Measurements from ENCODE around the gene RNF212. TPM values are rescaled to one million over a fixed set of nuclear protein-coding genes. Genes with fewer than 3 reads are reported as not detected.

RNF212 gene
- total RNA-seq, 2 experiments from 2014 or later: 0.88 to 1.0 TPM

GRCh38 chr4:1033840-1034551 lies 79.4 kb downstream of the RNF212 start:
- no peak overlapping the region for H3K27ac Mint-ChIP-seq
- no peaks in the 10 kb centered on the region for H3K9me3 Mint-ChIP-seq
- H3K4me1 Mint-ChIP-seq: no peaks in the 10 kb centered on the region
- DNase-seq: no peak
- no peaks in the 10 kb centered on the region for H3K27me3 Mint-ChIP-seq
- no peak overlapping the region for H3K4me3 Mint-ChIP-seq
- no peaks in the 10 kb centered on the region for H3K36me3 Mint-ChIP-seq (ENCODE audit: low read depth)
- ChIA-PET POLR2A (no interaction called here), CTCF (no interaction called here)

GRCh38 chr4:1032861-1033260 lies 80.5 kb downstream of the RNF212 start:
- no peak for DNase-seq
- Mint-ChIP-seq H3K27ac (no peak overlapping the region), H3K27me3 (no peaks in the 10 kb centered on the region), H3K9me3 (no peaks in the 10 kb centered on the region), H3K4me1 (no peaks in the 10 kb centered on the region), H3K36me3 (ENCODE audit: low read depth) (no peaks in the 10 kb centered on the region), H3K4me3 (no peak overlapping the region)
- ChIA-PET CTCF (no interaction called here), POLR2A (no interaction called here)

DNA sequence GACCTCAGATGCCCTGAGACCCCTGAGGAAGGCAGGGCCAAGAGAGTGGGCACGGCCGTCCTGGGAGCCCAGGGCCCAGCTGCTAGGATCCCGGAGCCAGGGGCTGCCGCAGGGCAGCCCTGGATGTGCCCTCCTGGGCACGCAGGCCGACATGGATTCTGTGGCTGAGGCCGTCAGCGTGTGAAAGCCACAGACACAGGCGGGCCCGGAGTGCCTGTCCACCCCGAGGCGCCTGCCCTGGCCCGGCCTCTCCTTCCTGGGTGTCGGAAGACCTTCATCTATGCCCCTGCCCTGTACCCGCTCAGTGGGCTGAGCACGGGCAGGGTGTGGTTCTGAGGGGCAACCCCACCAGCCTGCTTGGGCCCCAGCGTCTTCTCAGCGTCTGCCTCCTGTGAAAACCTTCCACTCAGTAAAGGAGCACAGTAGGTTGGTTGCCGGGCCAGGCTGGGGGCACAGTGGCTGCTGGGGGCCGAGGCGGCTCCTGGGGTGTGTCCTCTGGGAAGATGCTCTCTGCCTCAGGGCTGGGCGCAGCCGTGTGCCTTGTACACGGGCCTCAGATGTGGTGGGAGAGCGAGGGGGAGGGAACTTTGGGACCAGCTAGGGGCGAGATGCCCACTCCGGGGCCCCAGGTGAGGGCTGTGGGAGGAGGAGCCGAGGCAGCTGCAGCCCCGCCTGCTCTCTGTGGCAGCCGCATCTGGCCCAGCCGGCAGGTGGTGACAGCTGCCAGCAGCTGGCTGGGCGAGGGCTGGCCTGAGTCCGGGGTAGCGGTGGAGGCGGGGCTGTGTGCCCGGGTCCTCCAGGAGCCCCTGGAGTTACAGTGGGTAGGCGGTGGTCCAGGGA lies 81.2 kb downstream of the RNF212 start:
- DNase-seq: no peak
- Mint-ChIP-seq H3K36me3 (ENCODE audit: low read depth) (no peaks in the 10 kb centered on the region), H3K4me1 (no peaks in the 10 kb centered on the region), H3K27ac (no peak overlapping the region), H3K27me3 (no peaks in the 10 kb centered on the region), H3K9me3 (no peaks in the 10 kb centered on the region), H3K4me3 (no peak overlapping the region)
- ChIA-PET POLR2A (no interaction called here), CTCF (no interaction called here)

DNA sequence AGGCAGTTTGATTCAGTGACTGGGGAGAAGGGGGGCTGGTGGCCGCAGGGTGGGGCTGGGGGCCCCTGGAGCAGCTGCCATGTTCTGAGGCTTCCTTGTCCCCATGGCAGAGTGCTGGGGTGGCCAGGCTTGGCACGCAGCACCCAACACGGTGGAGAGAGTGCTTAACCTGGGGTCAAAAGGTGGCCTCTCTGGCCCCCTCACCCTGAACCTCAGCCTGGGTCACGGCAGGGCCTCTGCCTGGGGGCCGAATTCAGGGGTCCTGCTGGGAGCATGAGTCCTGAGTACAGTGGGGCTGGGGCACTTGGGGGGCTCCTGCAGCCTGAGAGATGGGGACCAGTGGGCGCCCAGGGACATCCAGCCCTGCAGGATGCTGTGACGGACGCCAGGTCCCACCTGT lies 82.0 kb downstream of the RNF212 start:
- H3K27ac Mint-ChIP-seq: no peak overlapping the region
- H3K4me3 Mint-ChIP-seq: no peak overlapping the region
- no peaks in the 10 kb centered on the region for H3K27me3 Mint-ChIP-seq
- no peaks in the 10 kb centered on the region for H3K4me1 Mint-ChIP-seq
- H3K9me3 Mint-ChIP-seq: no peaks in the 10 kb centered on the region
- DNase-seq: no peak
- CTCF ChIA-PET: no interaction called here
- H3K36me3 Mint-ChIP-seq (ENCODE audit: low read depth): no peaks in the 10 kb centered on the region
- POLR2A ChIA-PET: no interaction called here

GRCh38 chr4:1030559-1030958 lies 82.8 kb downstream of the RNF212 start:
- no peaks in the 10 kb centered on the region for H3K9me3 Mint-ChIP-seq
- POLR2A ChIA-PET: interaction anchor here (0.7 kb wide), 1 partner anchor 20 kb away, joined by 3 read pairs; no protein-coding TSS in a partner anchor

DNA sequence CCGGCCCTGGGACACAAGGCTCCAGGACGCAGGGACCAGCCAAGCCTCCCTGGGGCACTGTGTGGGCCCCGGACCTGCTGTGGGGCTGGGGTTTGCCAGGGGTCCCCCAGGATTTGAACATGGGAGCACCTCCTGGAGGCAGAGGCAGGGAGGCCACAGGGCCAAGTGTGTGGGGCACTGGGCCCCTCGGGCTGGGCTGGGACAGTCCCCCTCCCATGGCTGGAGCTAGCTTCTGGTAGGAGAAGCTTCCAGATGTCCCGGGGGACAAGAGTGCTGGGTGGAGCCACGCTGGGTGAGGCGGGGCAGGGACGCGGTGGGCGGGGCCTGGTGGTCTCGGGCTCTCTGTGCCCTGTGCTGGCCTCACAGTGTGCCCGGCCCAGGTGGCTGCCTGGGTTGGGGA lies 83.3 kb downstream of the RNF212 start:
- H3K4me3 Mint-ChIP-seq: no peak overlapping the region
- no peak for DNase-seq
- no peak overlapping the region for H3K27ac Mint-ChIP-seq
- POLR2A ChIA-PET: no interaction called here
- H3K4me1 Mint-ChIP-seq: peaks cover 7% of the 10 kb centered on the region
- H3K36me3 Mint-ChIP-seq (ENCODE audit: low read depth): no peaks in the 10 kb centered on the region
- H3K9me3 Mint-ChIP-seq: no peaks in the 10 kb centered on the region
- H3K27me3 Mint-ChIP-seq: no peaks in the 10 kb centered on the region
- CTCF ChIA-PET: no interaction called here

More at GRCh38 chr4:1030559-1030958, 82.8 kb downstream of the RNF212 start:
- CTCF ChIA-PET: no interaction called here
- Mint-ChIP-seq H3K36me3 (ENCODE audit: low read depth) (no peaks in the 10 kb centered on the region), H3K4me1 (peaks cover 7% of the 10 kb centered on the region), H3K27me3 (no peaks in the 10 kb centered on the region), H3K4me3 (no peak overlapping the region), H3K27ac (no peak overlapping the region)
- DNase-seq: no peak

- ChIA-PET POLR2A (no interaction called here), CTCF (no interaction called here)
- Mint-ChIP-seq H3K27me3 (no peaks in the 10 kb centered on the region), H3K27ac (no peak overlapping the region), H3K9me3 (no peaks in the 10 kb centered on the region), H3K4me3 (no peak overlapping the region), H3K4me1 (peaks cover 7% of the 10 kb centered on the region), H3K36me3 (ENCODE audit: low read depth) (no peaks in the 10 kb centered on the region)
- DNase-seq: no peak
These were observed 83.8 kb downstream of the RNF212 start for GRCh38 chr4:1029529-1029928.

- Mint-ChIP-seq H3K9me3 (no peaks in the 10 kb centered on the region), H3K27me3 (no peaks in the 10 kb centered on the region), H3K4me1 (peaks cover 7% of the 10 kb centered on the region), H3K4me3 (no peak overlapping the region), H3K27ac (no peak overlapping the region), H3K36me3 (ENCODE audit: low read depth) (no peaks in the 10 kb centered on the region)
- no peak for DNase-seq
- ChIA-PET CTCF (no interaction called here), POLR2A (no interaction called here)
These were observed 84.7 kb downstream of the RNF212 start for GRCh38 chr4:1028574-1029220.

GRCh38 chr4:1027915-1028238 lies 85.5 kb downstream of the RNF212 start:
- Mint-ChIP-seq H3K4me1 (peaks cover 7% of the 10 kb centered on the region), H3K27ac (no peak overlapping the region), H3K36me3 (ENCODE audit: low read depth) (no peaks in the 10 kb centered on the region), H3K9me3 (no peaks in the 10 kb centered on the region), H3K4me3 (no peak overlapping the region), H3K27me3 (no peaks in the 10 kb centered on the region)
- CTCF ChIA-PET: no interaction called here
- POLR2A ChIA-PET: no interaction called here
- no peak for DNase-seq

DNA sequence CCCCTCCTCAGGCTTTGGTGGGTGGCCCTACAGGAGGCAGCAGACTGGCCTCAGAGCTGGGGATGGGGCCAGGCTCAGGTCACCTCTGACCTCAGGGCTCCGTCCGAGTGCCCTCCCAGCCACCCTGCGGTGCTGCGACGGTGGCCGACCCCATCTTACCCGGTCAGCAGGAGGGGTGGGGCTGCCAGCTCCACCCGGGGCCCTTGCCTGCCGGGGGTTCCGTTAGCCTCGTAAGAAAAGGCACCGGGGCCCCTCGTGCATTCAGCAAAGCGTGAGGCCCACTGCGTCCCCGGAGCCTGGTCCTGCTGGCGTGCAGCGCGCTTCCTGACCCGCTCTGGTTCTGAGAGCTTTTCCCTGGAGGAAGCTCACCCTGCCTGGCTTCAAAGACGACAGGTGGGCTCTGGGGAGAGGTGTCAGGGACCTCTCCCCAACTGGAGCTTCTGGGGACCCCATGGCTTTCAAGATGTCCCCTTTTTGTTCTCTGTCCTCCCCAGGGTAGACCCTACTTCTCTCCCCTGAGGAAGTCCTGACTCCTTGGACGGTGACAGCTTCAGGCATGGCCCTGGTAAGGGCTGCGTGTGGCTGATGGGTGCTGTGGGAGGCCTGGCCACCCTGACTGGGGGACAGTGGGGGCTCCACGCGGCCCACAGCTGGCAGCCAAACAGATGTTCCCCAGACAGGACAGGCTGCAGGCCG lies 86.0 kb downstream of the RNF212 start:
- POLR2A ChIA-PET: no interaction called here

GRCh38 chr4:1026115-1026514 lies 87.2 kb downstream of the RNF212 start:
- H3K9me3 Mint-ChIP-seq: no peaks in the 10 kb centered on the region
- ChIA-PET CTCF (no interaction called here), POLR2A (no interaction called here)
- H3K36me3 Mint-ChIP-seq (ENCODE audit: low read depth): no peaks in the 10 kb centered on the region
- H3K27me3 Mint-ChIP-seq: no peaks in the 10 kb centered on the region
- H3K4me3 Mint-ChIP-seq: no peak overlapping the region
- no peak overlapping the region for H3K27ac Mint-ChIP-seq
- peak; percentile 47 for DNase-seq
- peaks cover 7% of the 10 kb centered on the region for H3K4me1 Mint-ChIP-seq

More for the DNA sequence above, 86.0 kb downstream of the RNF212 start:
- Mint-ChIP-seq H3K9me3 (no peaks in the 10 kb centered on the region), H3K4me3 (no peak overlapping the region), H3K36me3 (ENCODE audit: low read depth) (no peaks in the 10 kb centered on the region), H3K27me3 (no peaks in the 10 kb centered on the region), H3K27ac (no peak overlapping the region), H3K4me1 (peaks cover 7% of the 10 kb centered on the region)
- CTCF ChIA-PET: no interaction called here
- no peak for DNase-seq

DNA sequence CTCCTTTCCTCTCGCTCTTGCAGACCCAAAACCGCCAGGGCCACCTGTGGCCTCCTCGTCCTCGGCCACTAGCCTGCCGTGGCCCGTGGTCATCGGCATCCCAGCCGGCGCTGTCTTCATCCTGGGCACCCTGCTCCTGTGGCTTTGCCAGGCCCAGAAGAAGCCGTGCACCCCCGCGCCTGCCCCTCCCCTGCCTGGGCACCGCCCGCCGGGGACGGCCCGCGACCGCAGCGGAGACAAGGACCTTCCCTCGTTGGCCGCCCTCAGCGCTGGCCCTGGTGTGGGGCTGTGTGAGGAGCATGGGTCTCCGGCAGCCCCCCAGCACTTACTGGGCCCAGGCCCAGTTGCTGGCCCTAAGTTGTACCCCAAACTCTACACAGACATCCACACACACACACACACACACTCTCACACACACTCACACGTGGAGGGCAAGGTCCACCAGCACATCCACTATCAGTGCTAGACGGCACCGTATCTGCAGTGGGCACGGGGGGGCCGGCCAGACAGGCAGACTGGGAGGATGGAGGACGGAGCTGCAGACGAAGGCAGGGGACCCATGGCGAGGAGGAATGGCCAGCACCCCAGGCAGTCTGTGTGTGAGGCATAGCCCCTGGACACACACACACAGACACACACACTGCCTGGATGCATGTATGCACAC lies 88.3 kb downstream of the RNF212 start:
- no peaks in the 10 kb centered on the region for H3K36me3 Mint-ChIP-seq (ENCODE audit: low read depth)
- H3K4me1 Mint-ChIP-seq: peaks cover 9% of the 10 kb centered on the region
- no peak overlapping the region for H3K27ac Mint-ChIP-seq
- no peaks in the 10 kb centered on the region for H3K9me3 Mint-ChIP-seq
- H3K4me3 Mint-ChIP-seq: no peak overlapping the region
- ChIA-PET POLR2A (no interaction called here), CTCF (no interaction called here)
- no peaks in the 10 kb centered on the region for H3K27me3 Mint-ChIP-seq
- DNase-seq: no peak

Measured in activated CD4-positive, alpha-beta memory T cell treated with anti-CD3 and anti-CD28 coated beads, Interleukin-2, amount 10 ng/mL, durations not matched to agents 7 days and 5 days (primary cell).